Naive thymus-derived CD8-positive, alpha-beta T cell (primary cell): ENCODE results near the gene CYP2C9. TPM values are rescaled to one million over a fixed set of nuclear protein-coding genes. Genes with fewer than 3 reads are reported as not detected.

Source experiments
- ATAC-seq, 2 donors: fragments of 150-1000 bp; cut with Tn5 transposase in 1 of 2; sonication (Bioruptor Pico), chemical (Tn5 transposase) in 1 of 2; 1 replicate in 1 of 2; 2 replicates in 1 of 2; pipeline ENCODE4 v1.10.0; 2021; ENCODE audit warnings: mild to moderate bottlenecking in 2 of 2, moderate library complexity in 2 of 2
- POLR2A ChIA-PET: fragments of 350-600 bp; sonication (Branson Sonifier 250); formaldehyde crosslinking; loops from one replicate; lab custom pipeline; 2021; ENCODE audit warnings: antibody characterized with exemption; lab: Charles Lee
- DNase-seq, 10 donors: peaks; one replicate each; pipeline versions ENCODE4 v3.0.0 to v3.0.0-alpha.2; 2020 to 2022
- H3K27ac Mint-ChIP-seq, 10 donors: one replicate each; pipeline ENCODE4 v1.8.0; 2020 to 2022; ENCODE audit warnings: mild to moderate bottlenecking in 10 of 10, mixed read lengths in 10 of 10, moderate library complexity in 4 of 10, inconsistent platforms in 1 of 10
- H3K27me3 Mint-ChIP-seq, 5 donors: one replicate each; pipeline ENCODE4 v1.8.0; 2021 to 2022; ENCODE audit warnings: mixed read lengths in 5 of 5
- H3K36me3 Mint-ChIP-seq, 3 donors: one replicate each; pipeline ENCODE4 v1.8.0; 2020 to 2022; ENCODE audit warnings: mixed read lengths in 3 of 3, mild to moderate bottlenecking in 2 of 3, inconsistent platforms in 1 of 3
- H3K4me1 Mint-ChIP-seq, 4 donors: one replicate each; pipeline ENCODE4 v1.8.0; 2021 to 2022; ENCODE audit warnings: mixed read lengths in 4 of 4
- H3K4me3 Mint-ChIP-seq, 10 donors: one replicate each; pipeline ENCODE4 v1.8.0; 2020 to 2022; ENCODE audit warnings: mild to moderate bottlenecking in 10 of 10, mixed read lengths in 10 of 10, moderate library complexity in 6 of 10, inconsistent platforms in 1 of 10
- H3K9me3 Mint-ChIP-seq, 9 donors: one replicate each; pipeline ENCODE4 v1.8.0; 2020 to 2022; ENCODE audit warnings: mixed read lengths in 9 of 9, mild to moderate bottlenecking in 3 of 9, inconsistent platforms in 1 of 9, moderate library complexity in 1 of 9
- polyA plus RNA-seq, 3 donors: library from polyadenylated mRNA; unstranded; fragments of 300-500 nt; fragmentation: Illumina TruSeq; gene quantifications; one replicate each; pipeline ENCODE4 v1.2.3, GENCODE V29; 2021
- total RNA-seq, 8 experiments: library from RNA in 2 of 8; stranded (reverse) in 2 of 8; gene quantifications; one replicate each; pipeline ENCODE4 v1.2.3 and lab custom pipeline; 2021 to 2026

Gene CYP2C9
- total and polyA plus RNA-seq, 5 experiments from 2014 or later: not detected

DNA sequence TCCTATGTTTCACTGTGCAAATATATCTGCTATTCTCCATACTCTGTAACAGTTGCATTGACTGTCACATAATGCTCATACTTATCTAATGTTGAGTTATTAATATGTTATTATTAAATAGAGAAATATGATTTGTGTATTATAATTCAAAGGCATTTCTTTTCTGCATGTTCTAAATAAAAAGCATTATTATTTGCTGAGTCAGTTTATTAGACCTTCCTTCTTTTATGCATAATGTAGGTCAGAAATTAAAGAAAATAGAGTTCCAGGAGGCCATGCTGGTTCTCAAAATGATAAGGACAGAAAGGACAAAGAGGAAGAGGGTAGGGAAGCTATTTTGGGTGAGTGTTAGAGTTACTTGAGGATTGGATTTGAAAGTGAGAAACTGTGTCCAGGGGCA is 50.7 kb downstream of the CYP2C9 start:
- POLR2A ChIA-PET: no interaction called here
- no peaks in the 10 kb centered on the region for H3K27me3 Mint-ChIP-seq
- H3K9me3 Mint-ChIP-seq: peaks cover 11 to 31% (median 18%) of the 10 kb centered on the region in 9 donors
- no peak overlapping the region for H3K4me3 Mint-ChIP-seq
- ATAC-seq (no peak), DNase-seq (no peak)
- peaks cover 0 to 12% (median 1%) of the 10 kb centered on the region in 3 donors for H3K36me3 Mint-ChIP-seq
- no peak overlapping the region for H3K27ac Mint-ChIP-seq
- H3K4me1 Mint-ChIP-seq: no peaks in the 10 kb centered on the region

DNA sequence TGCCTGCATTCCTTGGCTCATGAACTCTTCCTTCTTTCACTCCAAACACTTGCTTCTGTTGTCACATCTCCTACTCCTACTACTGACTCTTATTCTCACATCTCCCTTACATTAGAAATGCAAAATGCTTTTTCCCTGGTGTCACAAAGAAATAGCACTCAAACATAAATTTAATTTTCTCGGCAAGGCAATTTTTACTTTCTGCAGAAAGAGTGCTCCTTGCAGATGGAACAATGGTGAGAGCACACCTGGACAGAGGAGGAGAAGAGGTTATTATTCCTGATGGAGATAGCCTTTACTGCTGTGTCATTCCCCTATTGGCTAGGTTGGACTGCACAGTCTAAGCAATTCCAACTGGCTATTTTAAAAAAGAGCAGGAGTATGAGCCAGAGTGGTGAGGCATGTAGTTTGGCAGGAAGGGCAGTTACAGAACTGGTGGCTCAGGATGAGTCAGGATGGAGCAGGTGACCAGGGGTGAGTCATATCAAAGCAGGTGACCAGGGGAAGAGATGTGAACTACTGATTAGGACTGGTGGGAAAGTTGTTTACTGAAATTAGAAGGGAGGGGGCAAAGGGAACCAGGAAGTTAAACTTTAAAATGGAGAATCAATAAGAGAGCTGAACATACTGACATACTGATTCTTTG is 52.9 kb downstream of the CYP2C9 start:
- Mint-ChIP-seq H3K4me1 (no peaks in the 10 kb centered on the region), H3K27me3 (no peaks in the 10 kb centered on the region), H3K4me3 (no peak overlapping the region), H3K9me3 (peaks cover 11 to 31% (median 18%) of the 10 kb centered on the region in 9 donors), H3K36me3 (peaks cover 0 to 12% (median 1%) of the 10 kb centered on the region in 3 donors), H3K27ac (no peak overlapping the region)
- no peak for DNase-seq
- ATAC-seq: no peak
- POLR2A ChIA-PET: no interaction called here

DNA sequence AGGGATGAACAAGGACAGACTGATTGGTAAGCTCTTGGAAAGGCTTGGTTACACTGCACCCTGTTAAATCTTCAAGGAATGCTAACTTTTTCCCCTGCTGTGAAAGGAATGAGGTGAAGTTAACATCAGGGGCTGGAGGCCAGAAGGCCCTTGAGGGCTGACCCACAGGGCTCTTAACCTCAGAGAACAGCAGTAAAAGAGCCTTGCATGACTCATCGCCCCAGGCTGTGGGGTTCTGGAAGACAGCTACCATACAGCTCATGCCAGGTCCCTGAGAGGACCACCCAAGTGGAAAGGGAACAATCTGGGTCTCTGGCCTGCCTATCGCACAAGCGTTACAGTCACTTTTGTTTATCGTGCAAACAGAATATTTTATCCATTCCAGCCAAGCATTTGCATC is 54.4 kb downstream of the CYP2C9 start:
- POLR2A ChIA-PET: no interaction called here
- peaks cover 0 to 5% (median 0%) of the 10 kb centered on the region in 5 donors for H3K27me3 Mint-ChIP-seq
- peaks cover 11 to 34% (median 18%) of the 10 kb centered on the region in 9 donors for H3K9me3 Mint-ChIP-seq
- no peaks in the 10 kb centered on the region for H3K4me1 Mint-ChIP-seq
- DNase-seq: no peak
- no peak overlapping the region for H3K27ac Mint-ChIP-seq
- H3K4me3 Mint-ChIP-seq: no peak overlapping the region
- H3K36me3 Mint-ChIP-seq: peaks cover 0 to 12% (median 1%) of the 10 kb centered on the region in 3 donors
- ATAC-seq: no peak

DNA sequence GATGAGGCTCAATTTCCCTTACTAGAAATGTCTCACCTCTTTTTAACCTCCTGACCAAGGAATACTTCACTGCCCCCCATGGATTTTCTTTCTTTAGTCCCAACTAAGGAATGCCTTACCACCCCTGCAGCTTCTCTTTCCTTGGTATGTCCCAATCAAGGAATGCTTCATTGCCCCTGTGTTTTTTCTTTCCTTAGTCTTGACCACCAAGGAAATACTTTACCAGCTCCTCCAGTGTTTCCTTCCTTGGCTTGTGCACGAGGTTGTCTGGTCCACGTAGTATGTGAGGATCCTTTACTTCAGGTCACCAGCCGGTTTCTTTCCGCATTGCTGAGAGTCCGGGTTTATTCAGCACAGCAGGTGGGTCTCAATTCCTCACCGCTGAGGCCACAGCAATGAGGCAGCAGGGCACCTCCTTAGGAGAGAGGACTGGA is 59.3 kb downstream of the CYP2C9 start:
- H3K27me3 Mint-ChIP-seq: peaks cover 0 to 14% (median 1%) of the 10 kb centered on the region in 5 donors
- H3K4me3 Mint-ChIP-seq: no peak overlapping the region
- H3K4me1 Mint-ChIP-seq: no peaks in the 10 kb centered on the region
- peaks cover 0 to 13% (median 5%) of the 10 kb centered on the region in 9 donors for H3K9me3 Mint-ChIP-seq
- no peak for DNase-seq
- H3K27ac Mint-ChIP-seq: no peak overlapping the region
- H3K36me3 Mint-ChIP-seq: no peaks in the 10 kb centered on the region
- POLR2A ChIA-PET: no interaction called here
- ATAC-seq: no peak

DNA sequence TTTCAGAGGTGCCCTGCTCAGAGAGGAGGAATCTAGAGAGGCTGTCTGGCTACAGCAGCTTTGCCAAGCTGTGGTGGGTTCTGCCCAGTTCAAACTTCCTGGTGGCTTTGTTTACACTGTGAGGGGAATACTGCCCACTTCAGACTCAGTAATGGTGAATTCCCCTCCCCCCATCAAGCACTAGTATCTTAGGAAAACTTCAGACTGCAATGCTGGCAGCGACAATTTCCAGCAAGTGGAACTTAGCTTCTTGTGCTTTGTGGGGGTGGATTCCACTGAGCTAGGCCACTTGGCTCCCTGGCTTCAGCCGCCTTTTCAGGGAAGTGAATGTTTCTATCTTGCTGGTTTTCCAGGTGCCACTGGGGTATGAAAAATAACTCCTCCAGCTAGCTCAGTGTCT is 88.0 kb downstream of the CYP2C9 start:
- no peak overlapping the region for H3K4me3 Mint-ChIP-seq
- DNase-seq (no peak), ATAC-seq (no peak)
- H3K27ac Mint-ChIP-seq: no peak overlapping the region
- peaks cover 0 to 14% (median 7%) of the 10 kb centered on the region in 9 donors for H3K9me3 Mint-ChIP-seq
- peaks cover 0 to 9% (median 0%) of the 10 kb centered on the region in 5 donors for H3K27me3 Mint-ChIP-seq
- peaks cover 0 to 5% (median 0%) of the 10 kb centered on the region in 3 donors for H3K36me3 Mint-ChIP-seq
- POLR2A ChIA-PET: no interaction called here
- no peaks in the 10 kb centered on the region for H3K4me1 Mint-ChIP-seq

DNA sequence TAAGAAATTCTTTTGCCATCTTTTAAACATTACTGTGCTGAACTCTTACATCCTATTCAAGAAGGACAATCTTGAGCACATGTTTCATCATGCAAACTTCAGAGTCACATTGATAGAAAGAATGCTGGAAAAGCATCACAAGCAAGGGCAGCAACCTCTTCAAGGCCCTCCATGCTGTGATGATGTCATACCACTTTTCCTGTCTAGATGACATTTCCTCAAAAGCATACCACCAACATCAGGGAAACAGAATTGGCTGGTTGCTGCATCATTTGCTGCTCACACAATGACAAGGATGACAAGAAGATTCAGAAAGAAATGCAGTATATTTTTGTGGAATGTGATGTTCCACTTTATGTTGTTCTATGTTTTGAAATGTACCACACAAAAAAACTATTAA is 93.2 kb downstream of the CYP2C9 start:
- no peak overlapping the region for H3K27ac Mint-ChIP-seq
- no peak for ATAC-seq
- peaks cover 0 to 11% (median 3%) of the 10 kb centered on the region in 9 donors for H3K9me3 Mint-ChIP-seq
- POLR2A ChIA-PET: no interaction called here
- no peaks in the 10 kb centered on the region for H3K4me1 Mint-ChIP-seq
- H3K36me3 Mint-ChIP-seq: no peaks in the 10 kb centered on the region
- peaks cover 0 to 7% (median 0%) of the 10 kb centered on the region in 5 donors for H3K27me3 Mint-ChIP-seq
- no peak overlapping the region for H3K4me3 Mint-ChIP-seq
- DNase-seq: no peak

DNA sequence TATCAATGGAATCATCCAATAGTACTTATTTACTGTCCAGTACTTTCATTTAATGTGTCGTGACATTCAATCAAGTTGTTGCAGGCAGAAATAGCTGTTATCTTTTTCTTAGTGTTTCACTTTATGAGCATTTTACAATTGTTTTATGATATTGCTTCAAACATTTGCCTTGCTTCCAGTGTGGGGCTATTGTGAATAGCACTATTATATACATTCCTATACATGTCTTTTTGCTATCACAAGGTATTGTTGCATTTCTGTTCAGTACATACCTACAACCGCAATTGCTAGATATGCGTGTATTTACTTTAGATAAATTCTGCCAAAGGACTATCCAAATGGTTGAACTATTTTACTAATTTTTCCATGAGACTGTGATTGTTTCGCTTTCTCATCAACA is 95.9 kb downstream of the CYP2C9 start:
- H3K36me3 Mint-ChIP-seq: no peaks in the 10 kb centered on the region
- H3K27ac Mint-ChIP-seq: no peak overlapping the region
- peaks cover 0 to 6% (median 1%) of the 10 kb centered on the region in 5 donors for H3K27me3 Mint-ChIP-seq
- H3K4me1 Mint-ChIP-seq: no peaks in the 10 kb centered on the region
- peaks cover 0 to 9% (median 0%) of the 10 kb centered on the region in 9 donors for H3K9me3 Mint-ChIP-seq
- POLR2A ChIA-PET: no interaction called here
- DNase-seq: no peak
- ATAC-seq: no peak
- H3K4me3 Mint-ChIP-seq: no peak overlapping the region

DNA sequence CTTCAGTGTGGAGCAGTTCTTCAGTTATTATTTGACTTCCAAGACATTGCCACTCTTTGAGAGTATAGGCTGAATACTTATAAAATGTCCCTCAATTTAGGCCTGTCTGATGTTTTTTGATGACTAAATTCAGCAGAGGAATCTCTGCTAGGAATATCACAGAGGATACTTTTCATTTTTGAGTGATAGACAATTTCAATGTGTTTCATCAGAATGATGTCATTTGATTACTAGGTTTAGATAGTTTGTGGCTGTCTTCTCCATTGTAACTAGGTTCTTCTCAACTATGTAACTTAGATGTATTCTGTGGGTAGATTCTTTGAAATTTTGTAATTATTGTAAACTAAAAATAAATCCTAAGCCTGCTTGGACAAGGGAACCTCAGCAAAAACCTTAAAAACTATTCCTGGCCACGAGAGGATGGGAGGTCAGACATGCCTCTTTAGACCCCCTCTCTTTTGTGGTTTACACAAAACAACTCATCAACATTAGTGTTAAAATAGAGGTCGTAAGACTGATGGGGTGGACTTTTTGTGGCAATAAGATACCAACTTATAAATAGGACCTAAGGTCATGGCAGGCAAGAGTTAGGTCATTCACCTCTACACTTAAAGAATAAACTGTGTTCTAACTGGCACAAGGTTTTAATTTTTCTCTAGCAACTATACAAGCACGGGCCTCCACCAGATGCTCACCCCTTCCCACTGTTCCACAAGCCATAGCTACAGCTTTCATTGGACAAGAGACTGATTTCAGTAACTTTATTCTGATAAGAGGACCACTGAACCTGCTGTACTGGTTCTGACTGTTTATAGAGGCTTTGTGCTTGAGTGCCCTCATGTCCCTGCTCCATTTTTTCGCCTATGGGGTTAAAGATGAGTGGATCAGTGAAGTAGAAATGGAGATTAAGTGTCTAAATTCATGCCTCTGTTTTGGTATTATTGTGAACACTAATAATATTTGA is 97.2 kb downstream of the CYP2C9 start:
- Mint-ChIP-seq H3K4me1 (no peaks in the 10 kb centered on the region), H3K4me3 (no peak overlapping the region), H3K27me3 (peaks cover 0 to 4% (median 1%) of the 10 kb centered on the region in 5 donors), H3K36me3 (no peaks in the 10 kb centered on the region), H3K27ac (no peak overlapping the region), H3K9me3 (peaks cover 0 to 9% (median 0%) of the 10 kb centered on the region in 9 donors)
- POLR2A ChIA-PET: no interaction called here
- ATAC-seq (no peak), DNase-seq (no peak)

DNA sequence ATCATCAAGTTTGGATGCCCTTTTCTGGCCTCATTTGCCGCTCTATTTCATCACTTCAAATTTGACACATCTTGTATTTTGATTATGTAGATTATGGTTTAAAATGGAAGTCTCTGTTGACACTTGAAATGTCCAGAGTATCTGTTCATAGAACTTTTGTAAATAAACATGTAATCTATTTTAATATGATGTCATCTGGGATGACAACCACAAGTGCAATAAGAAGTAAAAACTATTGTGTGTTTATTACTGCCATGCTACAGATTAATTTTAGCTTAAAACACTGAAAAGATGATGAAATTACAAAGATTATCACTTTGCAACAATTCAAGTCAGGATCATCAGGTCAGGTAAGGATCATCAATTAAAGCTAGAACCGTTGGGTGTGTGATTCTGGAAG is 100.8 kb downstream of the CYP2C9 start:
- no peak for ATAC-seq
- Mint-ChIP-seq H3K27ac (no peak overlapping the region), H3K4me1 (no peaks in the 10 kb centered on the region), H3K9me3 (no peaks in the 10 kb centered on the region), H3K27me3 (peaks cover 0 to 1% (median 0%) of the 10 kb centered on the region in 5 donors), H3K36me3 (no peaks in the 10 kb centered on the region), H3K4me3 (no peak overlapping the region)
- POLR2A ChIA-PET: no interaction called here
- DNase-seq: no peak

Other genes with a start within 250 kb of the CYP2C9 start
- not detected for gene CYP2C19, start 176.0 kb upstream of the CYP2C9 start, total RNA-seq
- gene CYP2C19, start 176.0 kb upstream of the CYP2C9 start, polyA plus RNA-seq: not detected
- under 1 TPM; 0.78 to 0.80 TPM for gene CYP2C8, start 130.8 kb downstream of the CYP2C9 start, total RNA-seq
- gene CYP2C8, start 130.8 kb downstream of the CYP2C9 start, polyA plus RNA-seq: under 1 TPM in 2 of 3 donors, not detected in 1; 0.38 to 0.40 TPM